ENCODE data around the gene ELF1. TPM values are rescaled to one million over a fixed set of nuclear protein-coding genes. Genes with fewer than 3 reads are reported as not detected.
"Not testable (repeated sequence)": the region's sequence is repeated elsewhere in the genome, so short reads cannot be mapped to it uniquely, and the experiment has no call there.

Gene ELF1
- total and polyA plus RNA-seq, 7 experiments from 2014 or later, result 117 to 193 (median 169) TPM

DNA sequence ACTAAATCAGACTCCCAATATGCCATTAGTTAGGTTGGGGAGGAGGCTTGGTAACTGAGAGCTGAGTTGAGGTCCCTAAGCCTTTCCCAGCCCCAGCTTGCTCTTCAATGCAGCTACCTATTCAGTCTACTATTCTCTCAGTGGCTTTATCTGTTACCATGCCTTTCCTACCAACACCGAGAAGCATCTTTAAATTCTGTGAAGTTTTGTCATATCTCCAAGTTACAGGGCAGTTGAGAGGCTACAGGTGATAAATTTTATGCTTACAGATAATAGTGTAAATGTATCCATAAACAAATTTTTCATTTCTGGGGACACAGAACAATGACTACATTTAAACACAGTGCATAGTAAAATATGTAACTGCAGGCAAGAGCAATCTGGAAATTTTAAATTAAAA, 110.6 kb downstream of the ELF1 start:
- H3K27ac Mint-ChIP-seq, result peak overlapping the region in 1 of 9 donors; percentile 65
- H3K4me3 Mint-ChIP-seq, result no peak overlapping the region
- peaks cover 2 to 25% (median 11%) of the 10 kb centered on the region in 7 donors for H3K4me1 Mint-ChIP-seq
- peaks cover 0 to 9% (median 0%) of the 10 kb centered on the region in 5 donors for H3K36me3 Mint-ChIP-seq
- Histone ChIP-seq H3K4me3 (ENCODE audit: low read length) (no peak overlapping the region), H3K27me3 (ENCODE audit: control insufficient read depth in 2 of 2, insufficient read depth in 2 of 2, low read length in 2 of 2) (no peaks in the 10 kb centered on the region), H3K4me1 (ENCODE audit: control insufficient read depth in 2 of 2, insufficient read depth in 2 of 2, low read length in 2 of 2) (peaks cover 0 to 5% of the 10 kb centered on the region in 2 donors), H3K27ac (ENCODE audit: low read depth, low read length) (no peak overlapping the region), H3K9me3 (ENCODE audit: control insufficient read depth in 2 of 3, low read length in 3 of 3) (no peaks in the 10 kb centered on the region), H3K36me3 (ENCODE audit: control insufficient read depth in 2 of 3, insufficient read depth in 3 of 3, low read length in 3 of 3) (no peaks in the 10 kb centered on the region)
- no peaks in the 10 kb centered on the region for H3K27me3 Mint-ChIP-seq
- ChIA-PET CTCF (no interaction called here), POLR2A (no interaction called here)
- H3K9me3 Mint-ChIP-seq, result no peaks in the 10 kb centered on the region
- intact Hi-C loops (cut with micrococcal nuclease), result no loop called here
- DNase-seq (no peak), ATAC-seq (no peak)

DNA sequence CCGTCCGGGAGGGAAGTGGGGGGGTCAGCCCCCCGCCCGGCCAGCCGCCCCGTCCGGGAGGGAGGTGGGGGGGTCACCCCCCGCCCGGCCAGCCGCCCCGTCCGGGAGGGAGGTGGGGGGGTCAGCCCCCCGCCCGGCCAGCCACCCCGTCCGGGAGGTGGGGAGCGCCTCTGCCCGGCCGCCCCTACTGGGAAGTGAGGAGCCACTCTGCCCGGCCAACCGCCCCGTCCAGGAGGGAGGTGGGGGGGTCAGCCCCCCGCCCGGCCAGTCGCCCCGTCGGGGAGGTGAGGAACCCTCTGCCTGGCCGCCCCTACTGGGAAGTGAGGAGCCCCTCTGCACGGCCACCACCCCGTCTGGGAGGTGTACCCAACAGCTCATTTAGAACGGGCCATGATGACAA, 118.1 kb downstream of the ELF1 start:
- not testable (repeated sequence) for H3K4me3 Mint-ChIP-seq, H3K9me3 Mint-ChIP-seq

DNA sequence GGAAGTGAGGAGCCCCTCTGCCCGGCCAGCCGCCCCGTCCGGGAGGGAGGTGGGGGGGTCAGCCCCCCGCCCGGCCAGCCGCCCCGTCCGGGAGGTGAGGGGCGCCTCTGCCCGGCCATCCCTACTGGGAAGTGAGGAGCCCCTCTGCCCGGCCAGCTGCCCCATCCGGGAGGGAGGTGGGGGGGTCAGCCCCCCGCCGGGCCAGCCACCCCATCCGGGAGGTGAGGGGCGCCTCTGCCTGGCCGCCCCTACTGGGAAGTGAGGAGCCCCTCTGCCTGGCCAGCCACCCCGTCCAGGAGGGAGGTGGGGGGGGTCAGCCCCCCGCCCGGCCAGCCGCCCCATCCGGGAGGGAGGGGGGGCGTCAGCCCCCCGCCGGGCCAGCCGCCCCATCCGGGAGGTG, 118.5 kb downstream of the ELF1 start:
- DNase-seq; CTCF ChIA-PET; H3K4me3 ChIP-seq (ENCODE audit: low read length); H3K9me3 ChIP-seq (ENCODE audit: control insufficient read depth in 2 of 3, low read length in 3 of 3); H3K9me3 Mint-ChIP-seq; H3K36me3 Mint-ChIP-seq; H3K4me3 Mint-ChIP-seq; POLR2A ChIA-PET; intact Hi-C loops (cut with micrococcal nuclease); H3K27ac ChIP-seq (ENCODE audit: low read depth, low read length); H3K4me1 ChIP-seq (ENCODE audit: control insufficient read depth in 2 of 2, insufficient read depth in 2 of 2, low read length in 2 of 2); H3K27me3 ChIP-seq (ENCODE audit: control insufficient read depth in 2 of 2, insufficient read depth in 2 of 2, low read length in 2 of 2); H3K27me3 Mint-ChIP-seq; H3K36me3 ChIP-seq (ENCODE audit: control insufficient read depth in 2 of 3, insufficient read depth in 3 of 3, low read length in 3 of 3); H3K27ac Mint-ChIP-seq; ATAC-seq: not testable (repeated sequence)
- H3K4me1 Mint-ChIP-seq, result peaks cover 0 to 17% (median 9%) of the 10 kb centered on the region in 7 donors

More for the DNA sequence above, 118.1 kb downstream of the ELF1 start:
- intact Hi-C loops (cut with micrococcal nuclease); H3K27ac Mint-ChIP-seq; POLR2A ChIA-PET; H3K4me1 ChIP-seq (ENCODE audit: control insufficient read depth in 2 of 2, insufficient read depth in 2 of 2, low read length in 2 of 2); H3K27me3 Mint-ChIP-seq; CTCF ChIA-PET; H3K9me3 ChIP-seq (ENCODE audit: control insufficient read depth in 2 of 3, low read length in 3 of 3); H3K27me3 ChIP-seq (ENCODE audit: control insufficient read depth in 2 of 2, insufficient read depth in 2 of 2, low read length in 2 of 2); H3K4me3 ChIP-seq (ENCODE audit: low read length); H3K36me3 Mint-ChIP-seq; ATAC-seq; H3K36me3 ChIP-seq (ENCODE audit: control insufficient read depth in 2 of 3, insufficient read depth in 3 of 3, low read length in 3 of 3); H3K27ac ChIP-seq (ENCODE audit: low read depth, low read length); DNase-seq: not testable (repeated sequence)
- peaks cover 0 to 12% (median 5%) of the 10 kb centered on the region in 7 donors for H3K4me1 Mint-ChIP-seq

DNA sequence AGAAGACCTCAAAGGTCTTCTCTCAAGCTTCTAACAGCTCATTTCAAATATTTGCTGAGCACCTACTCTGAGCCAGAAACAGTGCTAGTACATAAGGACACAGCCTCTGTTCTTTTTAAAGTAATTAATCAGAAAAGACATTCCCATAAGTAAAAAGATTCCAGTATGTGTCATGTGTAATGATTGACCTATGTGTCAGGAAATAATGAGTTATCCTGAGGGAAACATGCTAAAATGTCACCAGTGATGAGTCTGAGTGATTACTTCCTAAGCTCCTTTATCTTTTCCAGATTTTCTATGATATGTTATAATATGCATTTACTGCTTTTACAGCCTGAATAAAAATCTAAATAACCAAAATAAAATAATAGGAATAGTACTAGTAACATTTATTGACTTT, 122.1 kb downstream of the ELF1 start:
- H3K4me3 Mint-ChIP-seq, result no peak overlapping the region
- Histone ChIP-seq H3K36me3 (ENCODE audit: control insufficient read depth in 2 of 3, insufficient read depth in 3 of 3, low read length in 3 of 3) (no peaks in the 10 kb centered on the region), H3K4me1 (ENCODE audit: control insufficient read depth in 2 of 2, insufficient read depth in 2 of 2, low read length in 2 of 2) (no peaks in the 10 kb centered on the region), H3K27me3 (ENCODE audit: control insufficient read depth in 2 of 2, insufficient read depth in 2 of 2, low read length in 2 of 2) (no peaks in the 10 kb centered on the region), H3K27ac (ENCODE audit: low read depth, low read length) (no peak overlapping the region), H3K9me3 (ENCODE audit: control insufficient read depth in 2 of 3, low read length in 3 of 3) (no peaks in the 10 kb centered on the region), H3K4me3 (ENCODE audit: low read length) (no peak overlapping the region)
- H3K9me3 Mint-ChIP-seq, result peaks cover 0 to 5% (median 0%) of the 10 kb centered on the region in 11 donors
- intact Hi-C loops (cut with micrococcal nuclease), result no loop called here
- H3K27me3 Mint-ChIP-seq, result no peaks in the 10 kb centered on the region
- ATAC-seq (no peak), DNase-seq (no peak)
- peaks cover 0 to 8% (median 3%) of the 10 kb centered on the region in 5 donors for H3K36me3 Mint-ChIP-seq
- H3K4me1 Mint-ChIP-seq, result peaks cover 0 to 19% (median 9%) of the 10 kb centered on the region in 7 donors
- no peak overlapping the region for H3K27ac Mint-ChIP-seq
- ChIA-PET POLR2A (interaction anchor here (0.9 kb wide), 1 partner anchor 9 kb away, joined by 3 read pairs; no protein-coding TSS in a partner anchor), CTCF (no interaction called here)

DNA sequence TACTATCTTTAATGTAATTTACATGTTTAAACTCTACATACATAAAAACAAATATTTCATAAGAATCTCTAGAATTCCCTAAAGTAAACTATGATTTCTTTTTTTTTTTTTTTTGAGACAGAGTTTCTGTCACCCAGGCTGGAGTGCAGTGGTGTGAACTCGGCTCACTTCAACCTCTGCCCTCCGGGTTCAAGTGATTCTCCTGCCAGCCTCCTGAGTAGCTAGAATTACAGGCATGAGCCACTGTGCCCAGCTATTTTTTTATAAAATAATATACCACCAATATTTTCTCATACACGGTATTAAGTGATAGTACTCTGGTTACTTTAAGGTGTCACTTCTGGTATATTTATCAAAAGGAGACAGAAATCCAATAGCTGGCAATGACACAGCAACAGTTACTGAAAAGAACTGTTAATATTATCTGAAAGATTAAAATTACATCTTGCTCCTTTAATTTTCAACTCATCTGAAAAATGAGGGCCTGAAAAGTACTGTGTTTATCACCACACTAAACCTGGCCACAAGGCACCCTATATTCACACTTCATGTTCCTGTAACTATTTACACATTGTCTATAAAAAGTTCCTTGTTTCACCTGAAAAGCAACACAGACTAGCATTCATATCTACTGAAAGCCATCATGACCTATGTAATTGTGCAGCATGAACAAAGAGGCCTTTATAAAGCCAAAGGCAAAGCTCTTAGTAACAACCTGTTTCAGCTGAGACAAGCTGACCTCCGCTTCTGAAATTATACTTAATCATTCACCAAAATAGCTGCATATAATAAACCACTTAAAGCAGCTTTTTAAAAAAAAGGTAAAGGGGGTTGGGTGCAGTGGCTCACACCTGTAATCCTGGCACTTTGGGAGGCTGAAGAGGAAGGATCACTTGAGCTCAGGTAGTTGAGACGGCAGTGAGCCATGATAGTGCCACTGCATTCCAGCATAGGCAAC, 123.6 kb downstream of the ELF1 start:
- Mint-ChIP-seq H3K4me1 (peaks cover 0 to 19% (median 9%) of the 10 kb centered on the region in 7 donors), H3K4me3 (no peak overlapping the region), H3K9me3 (peaks cover 0 to 9% (median 3%) of the 10 kb centered on the region in 11 donors), H3K36me3 (peaks cover 0 to 19% (median 6%) of the 10 kb centered on the region in 5 donors), H3K27ac (peak overlapping the region in 4 of 9 donors; percentile 32 to 60 (median 48)), H3K27me3 (no peaks in the 10 kb centered on the region)
- no peak for DNase-seq
- Histone ChIP-seq H3K4me1 (ENCODE audit: control insufficient read depth in 2 of 2, insufficient read depth in 2 of 2, low read length in 2 of 2) (no peaks in the 10 kb centered on the region), H3K27me3 (ENCODE audit: control insufficient read depth in 2 of 2, insufficient read depth in 2 of 2, low read length in 2 of 2) (no peaks in the 10 kb centered on the region), H3K4me3 (ENCODE audit: low read length) (no peak overlapping the region), H3K36me3 (ENCODE audit: control insufficient read depth in 2 of 3, insufficient read depth in 3 of 3, low read length in 3 of 3) (no peaks in the 10 kb centered on the region), H3K27ac (ENCODE audit: low read depth, low read length) (no peak overlapping the region), H3K9me3 (ENCODE audit: control insufficient read depth in 2 of 3, low read length in 3 of 3) (no peaks in the 10 kb centered on the region)
- intact Hi-C loops (cut with micrococcal nuclease), result no loop called here
- CTCF ChIA-PET, result interaction anchor here (0.6 kb wide), 1 partner anchor 1210 kb away, joined by 3 read pairs; no protein-coding TSS in a partner anchor
- ATAC-seq, result no peak
- POLR2A ChIA-PET, result interaction anchor here (0.6 kb wide), 1 partner anchor 773 kb away, joined by 3 read pairs; no protein-coding TSS in a partner anchor

DNA sequence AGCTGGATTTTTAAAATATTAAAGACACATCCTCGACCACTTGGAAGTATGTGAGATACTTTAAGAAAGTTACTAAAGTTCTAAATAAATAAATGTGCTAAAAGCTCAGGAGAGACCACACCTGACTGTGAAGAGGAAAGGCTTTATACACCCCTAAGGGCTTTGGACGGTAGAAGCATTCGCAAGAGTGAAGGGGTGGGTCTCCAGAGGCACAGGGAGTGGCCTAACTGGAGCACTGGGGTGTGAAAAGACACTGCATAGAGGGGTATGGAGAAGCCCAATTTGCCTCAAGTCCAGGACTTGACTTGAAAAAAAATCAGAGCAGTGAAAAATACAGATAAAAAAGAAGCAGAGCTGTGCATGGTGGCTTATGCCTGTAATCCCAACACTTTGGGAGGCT, 125.5 kb downstream of the ELF1 start:
- Mint-ChIP-seq H3K9me3 (peaks cover 0 to 15% (median 7%) of the 10 kb centered on the region in 11 donors), H3K36me3 (peaks cover 4 to 28% (median 17%) of the 10 kb centered on the region in 5 donors), H3K4me1 (peaks cover 2 to 33% (median 20%) of the 10 kb centered on the region in 7 donors)
- intact Hi-C loops (cut with micrococcal nuclease); H3K27me3 ChIP-seq (ENCODE audit: control insufficient read depth in 2 of 2, insufficient read depth in 2 of 2, low read length in 2 of 2); H3K36me3 ChIP-seq (ENCODE audit: control insufficient read depth in 2 of 3, insufficient read depth in 3 of 3, low read length in 3 of 3); CTCF ChIA-PET; H3K9me3 ChIP-seq (ENCODE audit: control insufficient read depth in 2 of 3, low read length in 3 of 3); H3K27ac Mint-ChIP-seq; H3K27ac ChIP-seq (ENCODE audit: low read depth, low read length); H3K27me3 Mint-ChIP-seq; DNase-seq; ATAC-seq; H3K4me3 Mint-ChIP-seq; POLR2A ChIA-PET; H3K4me1 ChIP-seq (ENCODE audit: control insufficient read depth in 2 of 2, insufficient read depth in 2 of 2, low read length in 2 of 2); H3K4me3 ChIP-seq (ENCODE audit: low read length): not testable (repeated sequence)

All from naive thymus-derived CD4-positive, alpha-beta T cell (primary cell).